HepG2 (cell line): ENCODE measurements around the gene PARD3. TPM values are rescaled to one million over a fixed set of nuclear protein-coding genes. Genes with fewer than 3 reads are reported as not detected.

Experiments
- CENPBD1 ChIP-seq: sonication (generic); formaldehyde crosslinking; IDR thresholded peaks from 2 replicates; pipeline ENCODE4 v1.8.0; 2022; ENCODE audit warnings: missing genetic modification reagents, low read depth, mild to moderate bottlenecking, borderline replicate concordance
- HHEX ChIP-seq: IDR thresholded peaks from 2 replicates; pipeline ENCODE4 v1.6.1; 2016; ENCODE audit warnings: control low read depth
- NCOR1 ChIP-seq: fragments of 200-600 bp; sonication (generic); IDR thresholded peaks from 2 replicates; pipeline ENCODE4 v1.7.0; 2017; ENCODE audit warnings: antibody characterized with exemption, low read length, borderline replicate concordance
- RELA ChIP-seq: sonication (generic); formaldehyde crosslinking; IDR thresholded peaks from 2 replicates; pipeline ENCODE4 v1.4.0; 2020; ENCODE audit warnings: missing genetic modification reagents
- ZNF317 ChIP-seq: sonication (generic); formaldehyde crosslinking; IDR thresholded peaks from 2 replicates; pipeline ENCODE4 v1.5.0; 2020; ENCODE audit warnings: mild to moderate bottlenecking, missing genetic modification reagents
- polyA plus RNA-seq, 8 experiments: library from polyadenylated mRNA; depleted of rRNA in 3 of 8; stranded (reverse) in 7 of 8; unstranded in 1 of 8; fragments of >200 nt; fragmentation: Illumina TruSeq in 4 of 8; extraction: Trizol in 4 of 8; gene quantifications; 2 replicates each; pipeline versions ENCODE4 v1.2.1 to v1.2.3, GENCODE V29; 2011 to 2016; ENCODE audit warnings: low read depth in 4 of 8, missing spikeins in 1 of 8, mixed read lengths in 1 of 8; ENCODE audit not compliant: insufficient read depth in 1 of 8
- total RNA-seq, 5 experiments: library from RNA; depleted of rRNA; stranded (reverse); fragments of >200 nt; fragmentation: Illumina TruSeq; extraction: Trizol; gene quantifications; 2 replicates each; pipeline ENCODE4 v1.2.3, GENCODE V29; 2016; ENCODE audit warnings: low read depth in 1 of 5
- TF ChIP-seq, protein P1 (sequence below): sonication (generic); formaldehyde crosslinking; IDR thresholded peaks from 2 replicates; pipeline ENCODE4 v1.5.0; 2020; ENCODE audit warnings: missing genetic modification reagents
- TF ChIP-seq, protein P2 (sequence below): sonication (generic); formaldehyde crosslinking; IDR thresholded peaks from 2 replicates; pipeline ENCODE4 v1.4.0; 2020; ENCODE audit warnings: mild to moderate bottlenecking, missing genetic modification reagents
- TF ChIP-seq, protein P3 (sequence below), 2 experiments: sonication (generic) in 1 of 2; formaldehyde crosslinking in 1 of 2; IDR thresholded peaks; 2 replicates each; pipeline versions ENCODE4 v1.6.1 to v1.9.0; 2014 to 2022; ENCODE audit warnings: antibody characterized with exemption in 1 of 2, borderline replicate concordance in 1 of 2, inconsistent platforms in 1 of 2, low read depth in 1 of 2, missing genetic modification reagents in 1 of 2

The PARD3 gene
- total and polyA plus RNA-seq, 2 of the 13 experiments (the other 11 are each of a cell fraction or from before 2014, with no cell fraction given) = 40.9 to 60.0 TPM

- TF ChIP-seq, protein P1, sequence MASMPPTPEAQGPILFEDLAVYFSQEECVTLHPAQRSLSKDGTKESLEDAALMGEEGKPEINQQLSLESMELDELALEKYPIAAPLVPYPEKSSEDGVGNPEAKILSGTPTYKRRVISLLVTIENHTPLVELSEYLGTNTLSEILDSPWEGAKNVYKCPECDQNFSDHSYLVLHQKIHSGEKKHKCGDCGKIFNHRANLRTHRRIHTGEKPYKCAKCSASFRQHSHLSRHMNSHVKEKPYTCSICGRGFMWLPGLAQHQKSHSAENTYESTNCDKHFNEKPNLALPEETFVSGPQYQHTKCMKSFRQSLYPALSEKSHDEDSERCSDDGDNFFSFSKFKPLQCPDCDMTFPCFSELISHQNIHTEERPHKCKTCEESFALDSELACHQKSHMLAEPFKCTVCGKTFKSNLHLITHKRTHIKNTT (CRISPR knock-in tag) = no peak
- TF ChIP-seq, protein P2, sequence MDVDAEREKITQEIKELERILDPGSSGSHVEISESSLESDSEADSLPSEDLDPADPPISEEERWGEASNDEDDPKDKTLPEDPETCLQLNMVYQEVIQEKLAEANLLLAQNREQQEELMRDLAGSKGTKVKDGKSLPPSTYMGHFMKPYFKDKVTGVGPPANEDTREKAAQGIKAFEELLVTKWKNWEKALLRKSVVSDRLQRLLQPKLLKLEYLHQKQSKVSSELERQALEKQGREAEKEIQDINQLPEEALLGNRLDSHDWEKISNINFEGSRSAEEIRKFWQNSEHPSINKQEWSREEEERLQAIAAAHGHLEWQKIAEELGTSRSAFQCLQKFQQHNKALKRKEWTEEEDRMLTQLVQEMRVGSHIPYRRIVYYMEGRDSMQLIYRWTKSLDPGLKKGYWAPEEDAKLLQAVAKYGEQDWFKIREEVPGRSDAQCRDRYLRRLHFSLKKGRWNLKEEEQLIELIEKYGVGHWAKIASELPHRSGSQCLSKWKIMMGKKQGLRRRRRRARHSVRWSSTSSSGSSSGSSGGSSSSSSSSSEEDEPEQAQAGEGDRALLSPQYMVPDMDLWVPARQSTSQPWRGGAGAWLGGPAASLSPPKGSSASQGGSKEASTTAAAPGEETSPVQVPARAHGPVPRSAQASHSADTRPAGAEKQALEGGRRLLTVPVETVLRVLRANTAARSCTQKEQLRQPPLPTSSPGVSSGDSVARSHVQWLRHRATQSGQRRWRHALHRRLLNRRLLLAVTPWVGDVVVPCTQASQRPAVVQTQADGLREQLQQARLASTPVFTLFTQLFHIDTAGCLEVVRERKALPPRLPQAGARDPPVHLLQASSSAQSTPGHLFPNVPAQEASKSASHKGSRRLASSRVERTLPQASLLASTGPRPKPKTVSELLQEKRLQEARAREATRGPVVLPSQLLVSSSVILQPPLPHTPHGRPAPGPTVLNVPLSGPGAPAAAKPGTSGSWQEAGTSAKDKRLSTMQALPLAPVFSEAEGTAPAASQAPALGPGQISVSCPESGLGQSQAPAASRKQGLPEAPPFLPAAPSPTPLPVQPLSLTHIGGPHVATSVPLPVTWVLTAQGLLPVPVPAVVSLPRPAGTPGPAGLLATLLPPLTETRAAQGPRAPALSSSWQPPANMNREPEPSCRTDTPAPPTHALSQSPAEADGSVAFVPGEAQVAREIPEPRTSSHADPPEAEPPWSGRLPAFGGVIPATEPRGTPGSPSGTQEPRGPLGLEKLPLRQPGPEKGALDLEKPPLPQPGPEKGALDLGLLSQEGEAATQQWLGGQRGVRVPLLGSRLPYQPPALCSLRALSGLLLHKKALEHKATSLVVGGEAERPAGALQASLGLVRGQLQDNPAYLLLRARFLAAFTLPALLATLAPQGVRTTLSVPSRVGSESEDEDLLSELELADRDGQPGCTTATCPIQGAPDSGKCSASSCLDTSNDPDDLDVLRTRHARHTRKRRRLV (CRISPR knock-in tag) = no peak
- TF ChIP-seq, protein P3, sequence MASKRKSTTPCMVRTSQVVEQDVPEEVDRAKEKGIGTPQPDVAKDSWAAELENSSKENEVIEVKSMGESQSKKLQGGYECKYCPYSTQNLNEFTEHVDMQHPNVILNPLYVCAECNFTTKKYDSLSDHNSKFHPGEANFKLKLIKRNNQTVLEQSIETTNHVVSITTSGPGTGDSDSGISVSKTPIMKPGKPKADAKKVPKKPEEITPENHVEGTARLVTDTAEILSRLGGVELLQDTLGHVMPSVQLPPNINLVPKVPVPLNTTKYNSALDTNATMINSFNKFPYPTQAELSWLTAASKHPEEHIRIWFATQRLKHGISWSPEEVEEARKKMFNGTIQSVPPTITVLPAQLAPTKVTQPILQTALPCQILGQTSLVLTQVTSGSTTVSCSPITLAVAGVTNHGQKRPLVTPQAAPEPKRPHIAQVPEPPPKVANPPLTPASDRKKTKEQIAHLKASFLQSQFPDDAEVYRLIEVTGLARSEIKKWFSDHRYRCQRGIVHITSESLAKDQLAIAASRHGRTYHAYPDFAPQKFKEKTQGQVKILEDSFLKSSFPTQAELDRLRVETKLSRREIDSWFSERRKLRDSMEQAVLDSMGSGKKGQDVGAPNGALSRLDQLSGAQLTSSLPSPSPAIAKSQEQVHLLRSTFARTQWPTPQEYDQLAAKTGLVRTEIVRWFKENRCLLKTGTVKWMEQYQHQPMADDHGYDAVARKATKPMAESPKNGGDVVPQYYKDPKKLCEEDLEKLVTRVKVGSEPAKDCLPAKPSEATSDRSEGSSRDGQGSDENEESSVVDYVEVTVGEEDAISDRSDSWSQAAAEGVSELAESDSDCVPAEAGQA (IDR thresholded peaks at IDR 0.05; ENCODE audit: low read depth) = no peak
- TF ChIP-seq, protein P3 (CRISPR knock-in tag; IDR thresholded peaks at IDR 0.05; ENCODE audit: borderline replicate concordance) = no peak
- TF ChIP-seq NCOR1 (no peak), CENPBD1 (CRISPR knock-in tag) (no peak), RELA (CRISPR knock-in tag) (no peak), ZNF317 (no peak), HHEX (no peak)
- TF ChIP-seq, all 625 proteins: peak for 0
These were observed 135.9 kb downstream of the PARD3 start (continued) for GRCh38 chr10:34679177-34679576.
